ENCODE data around the gene APLP1. TPM values are rescaled to one million over a fixed set of nuclear protein-coding genes. Genes with fewer than 3 reads are reported as not detected.

The APLP1 gene
- polyA plus RNA-seq, 1 experiment, result 11.4 TPM

DNA sequence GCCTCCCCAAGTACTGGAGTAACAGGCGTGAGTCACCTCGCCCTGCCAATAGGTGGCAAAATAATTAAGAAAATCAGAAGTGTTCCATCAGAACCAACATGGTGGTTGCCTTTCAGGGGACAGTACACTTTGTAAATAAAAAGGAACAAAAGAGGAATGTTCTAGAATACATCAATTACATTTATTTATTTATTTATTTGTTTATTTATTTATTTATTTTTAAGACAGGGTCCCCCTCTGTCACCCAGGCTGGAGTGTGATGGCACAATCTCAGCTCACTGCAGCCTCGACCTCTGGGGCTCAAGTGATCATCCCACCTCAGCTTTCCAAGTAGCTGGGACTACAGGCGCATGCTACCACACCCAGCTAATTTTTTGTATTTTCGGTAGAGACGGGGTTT, 52.6 kb downstream of the APLP1 start:
- TF ChIP-seq, protein P1, sequence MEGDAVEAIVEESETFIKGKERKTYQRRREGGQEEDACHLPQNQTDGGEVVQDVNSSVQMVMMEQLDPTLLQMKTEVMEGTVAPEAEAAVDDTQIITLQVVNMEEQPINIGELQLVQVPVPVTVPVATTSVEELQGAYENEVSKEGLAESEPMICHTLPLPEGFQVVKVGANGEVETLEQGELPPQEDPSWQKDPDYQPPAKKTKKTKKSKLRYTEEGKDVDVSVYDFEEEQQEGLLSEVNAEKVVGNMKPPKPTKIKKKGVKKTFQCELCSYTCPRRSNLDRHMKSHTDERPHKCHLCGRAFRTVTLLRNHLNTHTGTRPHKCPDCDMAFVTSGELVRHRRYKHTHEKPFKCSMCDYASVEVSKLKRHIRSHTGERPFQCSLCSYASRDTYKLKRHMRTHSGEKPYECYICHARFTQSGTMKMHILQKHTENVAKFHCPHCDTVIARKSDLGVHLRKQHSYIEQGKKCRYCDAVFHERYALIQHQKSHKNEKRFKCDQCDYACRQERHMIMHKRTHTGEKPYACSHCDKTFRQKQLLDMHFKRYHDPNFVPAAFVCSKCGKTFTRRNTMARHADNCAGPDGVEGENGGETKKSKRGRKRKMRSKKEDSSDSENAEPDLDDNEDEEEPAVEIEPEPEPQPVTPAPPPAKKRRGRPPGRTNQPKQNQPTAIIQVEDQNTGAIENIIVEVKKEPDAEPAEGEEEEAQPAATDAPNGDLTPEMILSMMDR (IDR thresholded peaks at IDR 0.05; ENCODE audit: insufficient read depth, low read depth, low read length), result no peak
- H3K27me3 ChIP-seq (ENCODE audit: control insufficient read depth, insufficient read depth, low read length), result no peaks in the 10 kb centered on the region; the same call in 1 of the 2 replicates
- ChIA-PET CTCF (no interaction called here), POLR2A (no interaction called here)
- H3K36me3 ChIP-seq (ENCODE audit: control insufficient read depth, insufficient read depth, low read length), result no peaks in the 10 kb centered on the region
- H3K4me3 ChIP-seq (ENCODE audit: low read depth, low read length), result no peak overlapping the region
- no peak for DNase-seq (ENCODE audit: low read depth)

DNA sequence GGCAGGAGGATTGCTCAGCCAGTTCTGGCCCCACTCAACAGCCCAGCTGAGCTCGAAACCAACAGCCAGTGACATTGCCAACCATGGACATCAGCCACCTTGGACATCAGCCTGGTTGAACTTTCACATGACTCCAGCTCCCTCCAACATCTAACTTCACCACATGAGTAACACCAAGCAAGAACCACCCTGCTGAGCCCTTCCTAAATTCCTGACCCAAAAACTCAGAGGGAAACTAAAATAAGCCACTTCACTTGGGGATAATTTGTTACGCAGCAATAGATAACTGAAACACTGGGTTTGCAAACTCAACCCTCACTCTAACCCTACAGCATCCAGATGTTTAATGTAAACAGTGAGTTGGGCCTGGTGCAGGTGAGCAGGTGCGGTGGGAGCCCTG, 57.1 kb downstream of the APLP1 start:
- no peak for DNase-seq (ENCODE audit: low read depth)
- POLR2A ChIA-PET, result no interaction called here
- Histone ChIP-seq H3K4me3 (ENCODE audit: low read depth, low read length) (no peak overlapping the region), H3K36me3 (ENCODE audit: control insufficient read depth, insufficient read depth, low read length) (no peaks in the 10 kb centered on the region), H3K27me3 (ENCODE audit: control insufficient read depth, insufficient read depth, low read length) (no peaks in the 10 kb centered on the region; the same call in 1 of the 2 replicates)
- TF ChIP-seq, protein P1 (IDR thresholded peaks at IDR 0.05; ENCODE audit: insufficient read depth, low read depth, low read length), result no peak
- CTCF ChIA-PET, result interaction anchor here (0.9 to 1.2 kb wide), 3 partner anchors 9 to 22 kb away, joined by 3 read pairs; no protein-coding TSS in a partner anchor

DNA sequence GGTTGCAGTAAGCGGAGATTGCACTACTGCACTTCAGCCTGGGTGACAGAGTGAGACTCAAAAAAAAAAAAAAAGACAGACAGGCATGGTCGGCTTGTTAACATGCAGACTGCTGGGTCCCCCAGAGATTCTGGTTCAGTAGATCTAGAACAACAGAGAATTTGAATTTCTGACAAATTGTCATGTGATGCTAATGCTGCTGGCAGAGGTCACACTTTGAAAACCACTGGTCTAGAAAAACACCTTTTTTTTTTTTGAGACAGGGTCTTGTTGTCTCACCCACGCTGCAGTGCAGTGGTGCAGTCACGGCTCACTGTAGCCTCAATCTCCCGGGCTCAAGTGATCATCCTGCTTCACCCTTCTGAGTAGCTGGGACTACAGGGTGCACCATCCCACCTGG, 60.1 kb downstream of the APLP1 start:
- H3K27me3 ChIP-seq (ENCODE audit: control insufficient read depth, insufficient read depth, low read length), result no peaks in the 10 kb centered on the region; the same call in 1 of the 2 replicates
- no peak overlapping the region for H3K4me3 ChIP-seq (ENCODE audit: low read depth, low read length)
- CTCF ChIA-PET, result no interaction called here
- TF ChIP-seq, protein P1 (IDR thresholded peaks at IDR 0.05; ENCODE audit: insufficient read depth, low read depth, low read length), result no peak
- POLR2A ChIA-PET, result no interaction called here
- no peak for DNase-seq (ENCODE audit: low read depth)
- no peaks in the 10 kb centered on the region for H3K36me3 ChIP-seq (ENCODE audit: control insufficient read depth, insufficient read depth, low read length)

Small RNA genes lying within 50 kb of the gene (small RNA-seq; reads per million reads assigned to genes)
- gene RN7SL402P (ENCODE audit: insufficient read length, low read depth, low replicate concordance), result not detected

Other genes starting within 250 kb of the APLP1 start
- gene RBM42, start 239.5 kb upstream of the APLP1 start, polyA plus RNA-seq (2011; rRNA removed), result 36.8 and 52.6 TPM in 2 replicates
- 0.47 and 0.54 TPM in 2 replicates for gene ETV2, start 226.8 kb upstream of the APLP1 start, polyA plus RNA-seq (2011; rRNA removed)
- 463 and 510 TPM in 2 replicates for gene COX6B1, start 220.3 kb upstream of the APLP1 start, polyA plus RNA-seq (2011; rRNA removed)
- 0.17 and 0.39 TPM in 2 replicates for gene UPK1A, start 202.1 kb upstream of the APLP1 start, polyA plus RNA-seq (2011; rRNA removed)
- not detected in 2 replicates for gene ZBTB32, start 164.0 kb upstream of the APLP1 start, polyA plus RNA-seq (2011; rRNA removed)
- 6.1 and 13.3 TPM in 2 replicates for gene KMT2B, start 150.6 kb upstream of the APLP1 start, polyA plus RNA-seq (2011; rRNA removed)
- gene IGFLR1, start 126.1 kb upstream of the APLP1 start, polyA plus RNA-seq (2011; rRNA removed), result 1.1 and 1.9 TPM in 2 replicates
- 18.3 and 20.3 TPM in 2 replicates for gene U2AF1L4, start 123.2 kb upstream of the APLP1 start, polyA plus RNA-seq (2011; rRNA removed)
- 65.4 and 76.2 TPM in 2 replicates for gene PSENEN, start 122.9 kb upstream of the APLP1 start, polyA plus RNA-seq (2011; rRNA removed)
- 8.9 and 15.0 TPM in 2 replicates for gene LIN37, start 120.0 kb upstream of the APLP1 start, polyA plus RNA-seq (2011; rRNA removed)
- 21.0 and 27.2 TPM in 2 replicates for gene HSPB6, start 111.5 kb upstream of the APLP1 start, polyA plus RNA-seq (2011; rRNA removed)
- 6.9 and 9.4 TPM in 2 replicates for gene PROSER3, start 110.4 kb upstream of the APLP1 start, polyA plus RNA-seq (2011; rRNA removed)
- gene ARHGAP33, start 93.0 kb upstream of the APLP1 start, polyA plus RNA-seq (2011; rRNA removed), result 1.1 and 3.6 TPM in 2 replicates
- gene PRODH2, start 55.7 kb upstream of the APLP1 start, polyA plus RNA-seq (2011; rRNA removed), result not detected in 2 replicates
- not detected in 2 replicates for gene NPHS1, start 16.1 kb upstream of the APLP1 start, polyA plus RNA-seq (2011; rRNA removed)
- gene KIRREL2, start 11.7 kb upstream of the APLP1 start, polyA plus RNA-seq (2011; rRNA removed), result 0.05 TPM in 1 of 2 replicates, not detected in the other
- 2.9 and 4.9 TPM in 2 replicates for gene NFKBID, start 32.0 kb downstream of the APLP1 start, polyA plus RNA-seq (2011; rRNA removed)
- 0.74 and 1.2 TPM in 2 replicates for gene HCST, start 34.0 kb downstream of the APLP1 start, polyA plus RNA-seq (2011; rRNA removed)
- not detected in 2 replicates for gene TYROBP, start 39.7 kb downstream of the APLP1 start, polyA plus RNA-seq (2011; rRNA removed)
- 0.83 and 1.8 TPM in 2 replicates for gene LRFN3, start 67.8 kb downstream of the APLP1 start, polyA plus RNA-seq (2011; rRNA removed)
- 12.0 and 14.5 TPM in 2 replicates for gene SDHAF1, start 126.6 kb downstream of the APLP1 start, polyA plus RNA-seq (2011; rRNA removed)
- 0.16 and 0.20 TPM in 2 replicates for gene SYNE4, start 140.2 kb downstream of the APLP1 start, polyA plus RNA-seq (2011; rRNA removed)
- gene ALKBH6, start 145.6 kb downstream of the APLP1 start, polyA plus RNA-seq (2011; rRNA removed), result 17.5 and 19.5 TPM in 2 replicates
- gene CLIP3, start 164.3 kb downstream of the APLP1 start, polyA plus RNA-seq (2011; rRNA removed), result 14.7 and 23.9 TPM in 2 replicates
- 8.2 and 11.0 TPM in 2 replicates for gene THAP8, start 185.7 kb downstream of the APLP1 start, polyA plus RNA-seq (2011; rRNA removed)
- 2.1 and 5.3 TPM in 2 replicates for gene WDR62, start 186.3 kb downstream of the APLP1 start, polyA plus RNA-seq (2011; rRNA removed)
- not detected in 2 replicates for gene OVOL3, start 242.6 kb downstream of the APLP1 start, polyA plus RNA-seq (2011; rRNA removed)
- gene POLR2I, start 246.3 kb downstream of the APLP1 start, polyA plus RNA-seq (2011; rRNA removed), result 67.1 and 94.0 TPM in 2 replicates
- gene TBCB, start 246.9 kb downstream of the APLP1 start, polyA plus RNA-seq (2011; rRNA removed), result 226 and 251 TPM in 2 replicates

Data from BJ (cell line).